ENCODE measurements around the gene DNAJC4.

DNA sequence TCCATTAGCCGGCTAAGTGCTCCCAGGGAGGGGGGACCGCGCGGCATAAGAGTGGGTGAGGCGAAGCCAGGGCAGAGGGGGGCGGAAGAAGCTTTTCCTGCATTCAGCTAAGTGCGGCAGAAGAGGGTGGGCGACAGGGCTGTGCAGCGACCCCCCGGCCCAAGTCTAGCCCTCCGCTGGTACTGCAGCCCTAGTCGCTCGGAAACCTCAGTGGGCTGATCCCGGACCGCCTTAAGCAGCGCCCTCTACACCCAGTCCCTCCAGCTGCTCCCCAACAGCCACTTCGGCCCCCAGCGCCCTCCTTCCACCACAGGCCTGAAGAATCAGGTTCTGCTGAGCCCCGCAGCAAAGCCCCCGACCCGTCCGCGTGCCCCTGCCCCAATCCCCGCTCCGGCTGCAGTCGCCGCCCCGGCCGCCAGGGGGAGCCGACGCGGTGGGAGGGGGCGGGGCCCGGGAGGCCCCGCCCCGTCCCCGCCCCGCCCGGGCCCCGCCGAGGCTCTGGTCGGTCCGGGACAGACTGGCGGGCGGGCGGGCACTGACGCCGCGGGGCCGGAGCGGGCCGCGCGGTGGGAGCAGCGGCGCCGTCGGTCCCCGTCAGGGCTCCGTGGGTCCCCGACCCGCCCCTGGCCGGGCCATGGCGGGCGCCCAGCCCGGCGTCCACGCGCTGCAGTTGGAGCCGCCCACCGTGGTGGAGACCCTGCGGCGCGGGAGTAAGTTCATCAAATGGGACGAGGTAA lies 20.8 kb downstream of the DNAJC4 start, which contains the start of gene PLCB3:
- TF ChIP-seq POLR2A (IDR thresholded peaks at IDR 0.05) = peak; percentile 10
- TF ChIP-seq, protein P1, sequence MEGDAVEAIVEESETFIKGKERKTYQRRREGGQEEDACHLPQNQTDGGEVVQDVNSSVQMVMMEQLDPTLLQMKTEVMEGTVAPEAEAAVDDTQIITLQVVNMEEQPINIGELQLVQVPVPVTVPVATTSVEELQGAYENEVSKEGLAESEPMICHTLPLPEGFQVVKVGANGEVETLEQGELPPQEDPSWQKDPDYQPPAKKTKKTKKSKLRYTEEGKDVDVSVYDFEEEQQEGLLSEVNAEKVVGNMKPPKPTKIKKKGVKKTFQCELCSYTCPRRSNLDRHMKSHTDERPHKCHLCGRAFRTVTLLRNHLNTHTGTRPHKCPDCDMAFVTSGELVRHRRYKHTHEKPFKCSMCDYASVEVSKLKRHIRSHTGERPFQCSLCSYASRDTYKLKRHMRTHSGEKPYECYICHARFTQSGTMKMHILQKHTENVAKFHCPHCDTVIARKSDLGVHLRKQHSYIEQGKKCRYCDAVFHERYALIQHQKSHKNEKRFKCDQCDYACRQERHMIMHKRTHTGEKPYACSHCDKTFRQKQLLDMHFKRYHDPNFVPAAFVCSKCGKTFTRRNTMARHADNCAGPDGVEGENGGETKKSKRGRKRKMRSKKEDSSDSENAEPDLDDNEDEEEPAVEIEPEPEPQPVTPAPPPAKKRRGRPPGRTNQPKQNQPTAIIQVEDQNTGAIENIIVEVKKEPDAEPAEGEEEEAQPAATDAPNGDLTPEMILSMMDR (IDR thresholded peaks at IDR 0.05) = peak; percentile 75 to 93 (median 87)

Measured in transverse colon (tissue), 3 donors.